Ecto neural progenitor cell (in vitro differentiated cells): ENCODE measurements around the gene EMD.
A peak's percentile ranks its signal among the peaks of the same experiment; 100 is the strongest.
"Not testable (repeated sequence)": the region's sequence is repeated elsewhere in the genome, so short reads cannot be mapped to it uniquely, and the experiment has no call there.

Experiments
- DNase-seq: peaks from one replicate; pipeline ENCODE4 v3.0.0-alpha.2; 2018; ENCODE audit warnings: low spot score

EMD gene

DNA sequence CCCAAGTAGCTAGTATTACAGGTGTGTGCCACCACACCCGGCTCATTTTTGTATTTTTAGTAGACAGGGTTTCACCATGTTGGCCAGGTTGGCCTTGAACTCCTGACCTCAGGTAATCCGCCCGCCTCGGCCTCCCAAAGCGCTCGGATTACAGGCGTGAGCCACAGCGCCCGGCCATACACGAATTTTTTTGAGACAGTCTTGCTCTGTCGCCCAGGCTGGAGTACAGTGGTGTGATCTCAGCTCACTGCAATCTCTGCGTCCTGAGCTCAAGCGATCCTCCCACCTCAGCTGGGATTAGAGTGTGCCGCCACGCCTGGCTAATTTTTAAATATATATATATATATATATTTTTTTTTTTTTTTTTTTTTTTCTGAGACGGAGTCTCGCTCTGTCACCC, 17.3 kb downstream of the EMD start:
- DNase-seq: not testable (repeated sequence)

DNA sequence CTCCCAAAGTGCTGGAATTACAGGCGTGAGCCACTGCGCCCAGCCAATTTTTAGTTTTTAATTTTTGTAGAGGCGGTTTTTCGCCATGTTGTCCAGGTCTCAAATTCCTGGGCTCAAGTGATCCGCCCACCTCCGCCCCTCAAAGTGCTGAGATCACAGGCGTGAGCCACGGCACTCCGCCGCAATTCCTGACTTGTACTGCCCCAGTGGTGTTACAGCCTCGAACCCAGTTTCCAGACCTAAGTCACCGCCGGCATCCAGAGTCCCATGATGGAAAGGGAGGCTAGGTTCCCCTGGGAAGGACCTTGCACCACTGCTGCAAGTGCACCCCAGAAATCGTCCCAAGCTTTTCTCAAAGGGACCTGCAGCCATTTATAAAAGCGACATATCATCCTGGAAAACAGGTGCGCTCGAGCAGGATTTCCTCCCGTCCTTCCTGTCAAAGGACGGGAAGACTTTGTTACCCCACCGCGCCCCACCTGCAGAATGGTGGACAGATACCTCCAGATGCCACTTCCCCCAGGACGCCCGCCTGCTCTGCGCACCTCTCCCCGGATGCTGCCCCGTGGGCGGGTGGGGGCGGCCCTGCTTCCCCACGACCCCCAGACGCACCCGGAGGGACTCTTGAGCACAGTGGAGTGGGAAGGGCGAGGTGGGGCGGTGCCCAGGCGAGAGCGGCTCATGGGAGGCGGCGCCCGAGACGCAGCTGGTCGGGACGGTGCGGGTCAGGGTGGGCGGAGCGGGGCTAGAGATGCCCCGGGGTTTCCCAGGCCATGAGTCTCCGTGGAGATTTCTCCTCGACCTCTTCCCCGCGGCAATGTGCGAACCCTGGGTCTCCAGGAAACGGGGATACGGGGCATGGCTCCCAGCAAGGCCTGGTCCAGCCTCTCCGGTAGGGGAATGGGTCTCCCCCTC, 18.1 kb downstream of the EMD start:
- DNase-seq: peak; percentile 75

DNA sequence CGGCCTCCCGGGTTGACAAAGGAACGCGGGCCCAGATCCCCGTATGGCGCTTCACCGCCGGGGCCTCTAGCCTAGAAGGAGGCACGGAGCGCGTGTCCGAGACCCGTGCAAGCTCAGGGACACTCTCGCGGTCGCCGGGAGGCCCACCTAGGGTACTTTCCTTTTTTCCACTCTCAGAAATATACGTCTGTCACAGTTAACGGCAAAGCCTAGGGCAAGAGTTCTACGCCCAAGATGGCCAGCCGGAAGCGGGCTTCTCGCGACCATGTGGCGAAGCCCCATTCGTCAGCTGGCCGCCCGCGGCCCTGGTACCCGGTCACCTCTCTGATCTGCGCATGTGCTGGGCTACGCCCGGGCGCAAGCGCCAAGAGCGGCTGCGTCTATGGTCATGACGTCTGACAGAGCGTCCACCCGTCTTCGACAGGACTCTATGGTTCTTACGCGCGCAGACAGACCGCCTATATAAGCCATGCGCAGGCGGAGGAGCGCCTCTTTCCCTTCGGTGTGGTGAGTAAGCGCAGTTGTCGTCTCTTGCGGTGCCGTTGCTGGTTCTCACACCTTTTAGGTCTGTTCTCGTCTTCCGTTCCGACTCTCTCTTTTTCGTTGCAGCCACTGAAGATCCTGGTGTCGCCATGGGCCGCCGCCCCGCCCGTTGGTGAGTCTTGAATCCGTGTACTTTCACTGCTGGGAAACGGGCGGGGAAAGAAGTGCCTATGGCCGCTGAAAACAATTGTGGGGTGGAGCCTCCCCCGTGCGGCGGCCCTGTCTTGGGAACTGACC, 19.0 kb downstream of the EMD start, which contains the start of gene RPL10:
RPL10 (plus strand) TSS at position 490 of the 780 bp plus-strand sequence; CDS start at position 633, 143 bp downstream.
- peak; percentile 93 for DNase-seq

DNA sequence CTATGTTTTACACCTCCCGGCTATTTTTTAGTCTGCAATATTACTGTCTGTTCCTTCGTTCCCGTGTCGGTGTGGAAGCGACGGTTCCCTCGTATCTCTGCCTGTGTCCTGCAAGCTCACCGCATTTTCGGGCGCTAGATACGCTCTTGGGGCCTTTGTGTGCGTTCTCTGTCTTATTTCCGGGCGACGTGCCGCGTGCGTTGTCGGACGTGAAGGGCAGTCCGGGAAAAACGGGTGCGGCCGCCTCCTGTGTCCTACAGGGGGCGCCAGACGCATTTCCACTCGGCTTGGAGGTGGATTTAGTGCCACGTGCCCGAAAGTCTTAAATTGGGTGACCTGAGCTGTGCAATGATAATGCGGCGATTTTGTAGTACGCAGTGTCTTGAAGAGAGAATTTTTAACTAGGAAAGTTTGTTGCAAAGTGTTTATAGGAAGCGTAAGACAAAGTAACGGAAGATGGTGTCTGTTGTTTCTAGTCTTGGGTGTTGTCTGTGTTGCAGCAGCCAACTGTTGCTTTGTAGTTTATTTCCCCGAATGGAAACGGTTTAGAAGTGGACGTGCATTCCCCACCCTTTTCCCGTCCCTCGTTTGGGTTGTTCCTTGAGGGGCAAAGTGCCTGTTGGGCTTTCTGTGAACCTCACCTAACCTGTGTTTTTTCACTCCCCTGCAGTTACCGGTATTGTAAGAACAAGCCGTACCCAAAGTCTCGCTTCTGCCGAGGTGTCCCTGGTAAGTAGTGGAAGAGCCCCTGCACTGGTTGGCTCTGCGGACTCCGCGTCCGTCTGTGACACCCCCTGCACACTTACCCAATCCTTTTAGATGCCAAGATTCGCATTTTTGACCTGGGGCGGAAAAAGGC, 19.8 kb downstream of the EMD start:
- peak; percentile 80 for DNase-seq

DNA sequence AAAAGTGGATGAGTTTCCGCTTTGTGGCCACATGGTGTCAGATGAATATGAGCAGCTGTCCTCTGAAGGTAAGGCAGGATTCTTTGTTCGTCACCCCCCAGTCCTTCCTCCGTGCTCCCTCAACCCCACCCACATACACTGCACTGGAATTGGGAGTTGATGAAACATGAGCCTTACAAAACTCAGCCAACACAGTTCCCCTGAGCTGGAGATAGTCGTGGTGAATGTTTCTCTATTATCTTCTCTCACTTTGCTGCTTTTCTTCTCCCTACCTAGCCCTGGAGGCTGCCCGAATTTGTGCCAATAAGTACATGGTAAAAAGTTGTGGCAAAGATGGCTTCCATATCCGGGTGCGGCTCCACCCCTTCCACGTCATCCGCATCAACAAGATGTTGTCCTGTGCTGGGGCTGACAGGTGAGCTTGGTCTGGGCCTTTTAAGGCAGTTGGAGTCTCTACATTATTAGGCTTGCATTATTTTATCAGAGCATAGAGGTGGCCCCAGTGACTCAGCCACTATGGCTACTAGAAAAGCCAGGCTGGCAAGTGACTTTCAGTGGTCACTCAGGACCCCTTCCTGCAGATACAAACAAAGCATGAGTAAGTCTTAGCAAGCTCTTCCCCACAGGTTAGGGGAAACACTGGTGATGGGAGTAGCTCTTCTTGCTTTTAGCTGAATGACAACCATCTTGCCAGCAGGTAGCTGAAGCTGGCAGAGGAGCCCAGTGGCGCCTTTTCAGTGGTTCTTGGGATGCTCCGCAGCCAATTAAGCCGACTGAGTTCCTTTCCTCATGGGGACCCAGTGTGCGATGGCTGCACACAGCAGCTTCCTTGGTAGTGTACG, 20.7 kb downstream of the EMD start:
- no peak for DNase-seq

DNA sequence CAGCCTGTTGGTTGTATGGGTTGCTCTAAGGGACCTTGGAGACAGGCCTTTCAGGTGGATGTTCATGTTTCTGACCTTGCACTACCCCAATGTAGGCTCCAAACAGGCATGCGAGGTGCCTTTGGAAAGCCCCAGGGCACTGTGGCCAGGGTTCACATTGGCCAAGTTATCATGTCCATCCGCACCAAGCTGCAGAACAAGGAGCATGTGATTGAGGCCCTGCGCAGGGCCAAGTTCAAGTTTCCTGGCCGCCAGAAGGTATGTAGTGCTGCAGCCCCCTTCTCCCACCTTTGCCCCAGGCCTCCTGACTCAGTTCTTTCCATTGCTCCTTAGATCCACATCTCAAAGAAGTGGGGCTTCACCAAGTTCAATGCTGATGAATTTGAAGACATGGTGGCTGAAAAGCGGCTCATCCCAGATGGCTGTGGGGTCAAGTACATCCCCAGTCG, 21.3 kb downstream of the EMD start:
- DNase-seq: not testable (repeated sequence)

DNA sequence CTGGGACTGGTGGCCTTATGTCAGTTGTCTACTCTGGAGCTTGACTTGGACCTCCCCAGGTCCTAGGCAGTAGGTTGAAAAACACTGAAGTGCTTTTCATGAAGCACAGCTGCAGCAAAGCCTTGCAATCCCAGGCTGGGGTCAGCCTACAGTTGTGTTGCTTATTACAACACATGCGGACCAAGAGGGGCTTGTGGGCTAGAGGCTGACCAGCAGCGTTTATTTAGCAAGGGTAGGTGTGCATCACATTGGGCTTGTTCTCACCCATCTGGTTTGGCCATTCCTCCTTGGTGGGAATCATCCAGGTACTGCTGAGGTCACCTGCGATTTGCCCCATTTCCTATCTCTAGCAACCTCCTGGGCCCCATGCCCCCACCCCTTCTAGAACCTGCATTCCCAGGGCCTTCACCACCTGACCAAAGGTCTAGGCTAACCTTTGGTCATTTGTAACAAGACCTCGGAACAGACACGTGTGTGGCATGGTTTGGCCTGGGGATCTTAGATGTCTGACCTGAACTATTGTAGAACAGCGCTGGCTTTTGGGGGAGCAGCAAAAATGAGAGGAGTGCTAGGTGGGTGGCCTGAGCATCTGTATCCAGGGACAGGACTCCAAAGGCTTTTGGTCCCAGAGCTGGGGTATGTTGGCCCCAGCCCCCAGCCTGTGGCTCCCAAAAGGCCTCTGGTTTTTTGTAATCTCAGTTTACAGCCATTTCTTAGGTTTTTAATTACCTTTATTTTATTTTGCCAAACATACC, 22.1 kb downstream of the EMD start:
- no peak for DNase-seq

DNA sequence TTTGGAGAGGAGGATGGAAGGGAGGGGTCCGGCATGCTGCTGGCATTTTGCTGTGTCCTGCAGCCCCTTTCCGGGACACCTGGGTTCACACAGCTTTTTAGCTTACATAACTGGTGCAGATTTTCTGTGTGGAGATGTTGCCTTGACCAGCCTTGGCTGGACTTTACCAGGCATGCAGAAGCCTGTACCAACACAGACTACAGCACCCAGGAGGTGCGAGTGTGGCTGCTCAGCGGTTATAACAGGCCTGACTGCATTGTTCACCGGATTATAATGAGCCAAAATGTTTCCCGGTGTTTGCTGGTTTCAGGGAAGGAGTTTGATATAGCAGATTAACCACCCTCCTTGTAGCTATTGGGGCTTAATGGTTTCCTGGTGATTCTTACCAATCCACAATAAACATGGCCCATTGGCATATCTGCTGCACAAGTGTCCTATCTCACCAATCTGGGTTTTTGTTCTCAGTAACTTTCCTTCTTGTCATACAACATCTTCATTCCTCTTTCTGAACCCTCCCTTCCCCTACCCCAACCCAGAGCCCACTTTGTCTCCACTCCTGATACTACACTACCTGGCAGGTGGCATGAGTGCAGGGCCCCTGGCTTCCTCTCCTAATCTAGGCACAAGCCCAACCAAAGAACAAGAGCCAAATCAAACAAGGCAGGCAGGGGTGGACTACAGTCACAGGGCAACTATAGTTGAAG, 23.0 kb downstream of the EMD start:
- DNase-seq: no peak

DNA sequence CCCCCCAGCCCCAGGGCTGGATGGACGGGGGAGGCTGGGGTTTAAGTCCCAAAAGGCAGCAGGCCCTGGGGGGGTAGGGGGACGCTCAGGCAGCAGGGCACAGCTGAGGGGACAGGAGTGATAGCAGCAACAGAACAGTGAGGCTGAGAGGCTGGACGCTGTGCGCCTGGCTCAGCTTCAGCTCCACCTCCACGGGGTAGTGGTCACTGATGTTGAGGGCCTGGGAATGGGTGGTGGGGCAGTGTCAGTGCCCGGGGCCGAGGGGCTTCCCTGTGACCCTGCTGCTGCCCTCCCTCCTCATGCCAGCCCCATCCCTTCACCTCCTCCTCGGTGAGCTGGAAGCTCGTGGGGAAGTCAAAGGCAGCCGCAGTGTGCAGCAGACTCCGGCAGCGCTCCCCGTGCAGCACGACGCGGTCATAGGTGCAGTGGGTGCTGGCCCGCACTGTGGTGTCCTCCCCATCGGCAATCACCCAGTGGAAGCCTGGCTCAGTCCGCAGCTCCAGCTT, 23.6 kb downstream of the EMD start:
- no peak for DNase-seq

DNA sequence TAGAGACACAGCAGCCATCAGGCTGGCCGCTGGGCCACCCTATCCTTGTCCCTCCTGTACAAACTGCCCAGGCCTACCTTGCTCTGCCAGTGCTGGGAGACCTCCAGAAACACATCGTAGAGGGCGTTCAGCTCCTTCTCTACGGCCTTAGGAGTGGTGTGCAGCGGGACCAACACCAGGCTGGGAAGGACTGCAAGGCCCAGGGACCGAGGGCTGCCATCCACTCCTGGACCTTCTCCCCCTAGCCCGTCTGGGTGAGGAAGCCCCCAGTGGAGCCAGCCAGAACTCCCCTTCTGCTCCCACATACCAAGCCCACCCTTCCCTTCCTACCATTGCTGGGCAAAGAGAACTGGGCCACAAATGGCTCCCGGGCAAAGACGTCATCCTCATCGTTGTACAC, 24.1 kb downstream of the EMD start:
- DNase-seq: no peak

DNA sequence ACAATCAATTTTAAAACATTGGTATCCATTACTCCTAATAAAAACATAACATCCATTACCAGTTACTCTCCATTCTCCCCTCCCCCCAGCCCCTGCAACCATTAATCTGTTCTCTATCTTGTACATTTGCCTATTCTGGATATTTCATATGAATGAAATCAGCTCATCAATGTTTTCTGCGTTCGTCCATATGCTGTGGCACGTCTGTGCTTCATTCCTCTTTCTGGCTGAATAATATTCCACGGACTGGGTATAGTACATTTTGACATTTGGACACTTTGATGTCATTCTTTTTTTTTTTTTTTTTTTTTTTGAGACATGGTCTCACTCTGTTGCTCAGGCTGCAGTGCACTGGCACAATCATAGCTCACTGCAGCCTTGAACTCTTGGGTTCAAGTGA, 24.8 kb downstream of the EMD start:
- DNase-seq: no peak

DNA sequence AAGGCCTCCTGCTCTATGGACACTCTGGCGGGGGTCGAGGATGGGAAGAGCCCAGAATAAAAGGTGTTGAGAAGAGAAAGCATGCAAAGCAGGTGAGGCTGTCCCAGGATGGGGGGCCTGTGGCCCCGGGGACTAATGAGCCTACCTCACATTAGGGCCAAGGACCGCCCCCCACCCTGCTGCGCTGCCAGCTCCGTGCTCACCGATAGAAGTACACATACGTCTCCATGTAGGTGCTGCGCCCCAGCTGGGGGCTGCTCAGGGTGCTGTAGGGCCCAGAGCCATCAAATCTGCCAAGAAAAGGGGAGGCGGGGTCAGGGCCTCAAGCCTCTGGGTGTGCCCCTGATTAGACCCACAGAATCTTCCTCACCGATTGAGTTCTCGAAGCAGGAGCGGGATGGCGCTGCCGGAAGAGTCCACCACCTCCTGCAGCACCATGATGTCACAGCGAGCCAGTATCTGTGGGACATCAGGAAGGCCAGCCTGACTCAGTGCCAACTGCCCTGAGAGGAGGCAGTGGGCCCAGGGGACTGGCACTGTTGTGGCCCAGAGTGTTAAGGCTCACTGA, 25.6 kb downstream of the EMD start:
- no peak for DNase-seq

DNA sequence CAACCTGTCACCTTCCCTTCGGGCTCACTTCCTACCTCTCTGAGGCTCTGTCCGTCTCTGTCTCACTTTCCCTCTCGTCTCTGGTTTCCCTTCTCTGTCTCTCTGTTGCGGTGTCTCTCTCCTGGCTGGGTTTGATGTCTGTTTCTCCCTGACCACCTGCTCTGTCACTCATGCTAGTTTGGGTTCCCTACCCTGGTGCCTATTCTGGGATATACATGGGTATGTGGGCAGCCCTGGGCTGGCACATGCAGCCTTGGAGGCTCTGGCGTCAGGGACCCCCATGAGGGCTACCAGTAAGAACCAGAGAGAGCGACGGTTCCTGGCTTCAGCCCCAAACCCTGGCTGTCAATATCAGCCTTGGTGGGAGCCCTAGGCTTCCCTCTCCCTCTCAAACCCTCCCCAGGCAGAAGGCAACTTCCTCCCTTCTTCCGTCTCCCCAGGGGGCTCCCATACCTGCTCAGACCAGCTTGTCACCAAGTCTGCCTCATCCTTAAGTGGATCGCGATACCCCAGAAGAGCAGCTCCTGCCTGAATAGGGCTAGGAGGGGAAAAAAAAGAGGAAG, 29.6 kb downstream of the EMD start:
- no peak for DNase-seq

DNA sequence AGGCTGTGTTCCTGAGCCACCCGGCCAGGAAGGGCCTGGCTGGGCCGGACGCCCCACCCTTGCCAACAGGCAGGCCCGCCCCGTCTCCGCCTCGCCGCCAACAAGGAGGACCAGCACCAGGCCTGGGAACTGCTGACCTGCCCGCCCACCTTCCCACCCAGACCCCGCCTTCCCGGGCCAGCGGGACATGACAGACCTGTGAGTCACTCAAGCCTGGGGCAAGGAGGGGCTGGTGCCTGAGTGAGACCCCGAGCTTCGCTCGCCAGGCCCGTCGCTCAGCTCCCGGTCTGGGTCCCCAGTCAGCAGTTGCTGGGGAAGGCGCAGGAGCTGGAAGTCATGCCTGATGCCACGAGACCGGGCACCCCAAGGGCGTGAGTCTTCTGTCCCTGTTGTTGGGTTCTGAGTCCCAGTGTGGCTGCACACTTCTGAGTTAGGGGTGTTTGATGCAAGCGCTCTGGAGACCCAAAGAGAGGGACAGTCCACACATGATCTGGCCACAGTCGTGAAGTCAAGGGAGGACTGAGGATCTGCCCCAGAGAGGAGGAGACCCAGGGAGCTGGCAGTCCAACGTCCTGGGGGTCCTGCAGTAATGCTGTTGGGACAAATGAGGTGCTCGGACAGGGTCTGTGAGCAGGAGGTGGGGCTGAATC, 30.3 kb downstream of the EMD start, which contains the start of gene DNASE1L1:
DNASE1L1 (minus strand) TSS at position 33 of the 650 bp plus-strand sequence. CDS start 3,686 bp downstream, outside the sequence.
- DNase-seq: peak; percentile 86

DNA sequence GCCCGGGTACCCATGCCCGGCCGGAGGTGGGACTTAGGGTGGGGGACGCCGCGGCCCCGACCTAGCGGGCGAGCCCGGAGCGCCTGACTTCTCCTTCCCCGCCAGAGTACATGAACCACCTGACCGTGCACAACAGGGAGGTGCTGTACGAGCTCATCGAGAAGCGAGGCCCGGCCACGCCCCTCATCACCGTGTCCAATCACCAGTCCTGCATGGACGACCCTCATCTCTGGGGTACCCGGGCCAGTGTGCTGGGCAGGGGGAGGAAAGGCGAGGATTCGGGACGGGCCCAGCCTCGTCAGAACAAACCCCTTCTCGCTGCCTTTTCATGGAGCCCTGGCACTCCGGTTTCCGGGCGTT, 32.9 kb downstream of the EMD start:
- peak; percentile 68 for DNase-seq

DNA sequence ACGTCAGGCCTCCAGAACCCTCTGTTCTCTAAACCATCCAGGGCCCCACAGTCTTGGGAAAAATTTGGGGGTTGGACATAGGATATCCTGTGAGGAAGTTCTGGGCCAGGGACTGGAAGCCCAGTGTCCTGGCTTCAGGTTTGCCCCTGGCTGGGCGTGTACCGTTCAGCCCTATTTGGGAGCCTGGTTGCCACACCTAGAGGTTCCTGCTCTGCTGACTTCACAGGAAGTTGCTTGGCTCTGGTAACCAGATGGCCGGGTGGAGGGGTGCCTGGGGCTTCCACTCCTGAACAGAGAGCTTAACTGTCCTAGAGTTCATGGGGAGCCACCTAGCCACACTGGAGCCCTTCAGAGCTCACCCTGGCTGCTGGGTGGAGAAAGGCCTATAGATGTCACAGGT, 33.4 kb downstream of the EMD start:
- no peak for DNase-seq

DNA sequence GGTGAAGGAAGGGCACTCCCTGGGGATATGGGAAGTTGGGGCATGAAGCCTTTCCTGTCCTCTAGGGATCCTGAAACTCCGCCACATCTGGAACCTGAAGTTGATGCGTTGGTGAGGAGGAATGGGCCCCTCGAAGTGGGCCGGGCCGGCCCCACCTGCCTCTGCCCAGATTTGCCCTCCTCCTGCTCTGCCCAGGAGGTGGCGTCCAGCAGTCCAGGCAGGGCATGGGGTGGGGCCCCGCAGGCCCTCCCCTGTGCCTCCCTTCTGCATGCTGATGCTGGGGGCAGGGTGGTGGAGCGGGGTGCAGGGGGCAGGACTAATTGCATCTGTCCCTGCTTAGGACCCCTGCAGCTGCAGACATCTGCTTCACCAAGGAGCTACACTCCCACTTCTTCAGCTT, 34.0 kb downstream of the EMD start:
- no peak for DNase-seq

DNA sequence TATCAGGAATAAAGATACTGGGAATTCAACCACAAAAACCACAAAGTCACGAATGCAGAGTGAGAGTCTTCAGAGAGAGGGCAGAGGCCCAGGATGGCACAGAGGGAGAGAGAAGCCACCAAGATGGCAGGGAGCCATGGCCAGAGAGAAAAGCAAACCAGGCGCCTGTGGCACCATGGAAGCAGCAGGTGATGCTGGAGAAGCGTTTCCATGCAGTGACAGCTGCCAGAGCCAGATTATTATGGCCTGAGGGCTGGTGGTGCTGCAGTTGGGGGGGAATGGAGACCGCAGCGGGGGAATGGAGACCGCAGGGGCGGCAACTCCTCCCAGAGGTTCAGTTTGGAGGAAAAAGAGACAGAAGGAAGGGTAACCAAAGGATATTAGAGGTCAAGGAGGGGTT, 38.1 kb downstream of the EMD start:
- DNase-seq: no peak
